Activated naive CD8-positive, alpha-beta T cell treated with anti-CD3 and anti-CD28 coated beads for 36 hours (primary cell): ENCODE measurements around the gene PLA2G2A. TPM values are rescaled to one million over a fixed set of nuclear protein-coding genes. Genes with fewer than 3 reads are reported as not detected.

Experiments
- total RNA-seq, 2 experiments: library from RNA; stranded (reverse); gene quantifications; one replicate each; pipeline ENCODE4 v1.2.3, GENCODE V29; 2021

Gene PLA2G2A
- total RNA-seq, 2 experiments from 2014 or later: not detected

Other genes starting within 250 kb of the PLA2G2A start
- gene TMCO4, start 179.7 kb downstream of the PLA2G2A start, total RNA-seq: 10 to 100 TPM; 12.5 to 13.9 TPM
- not detected for gene RNF186, start 164.3 kb downstream of the PLA2G2A start, total RNA-seq
- 1 to 10 TPM; 6.2 to 7.3 TPM for gene OTUD3, start 97.2 kb downstream of the PLA2G2A start, total RNA-seq
- not detected for gene PLA2G2E, start 56.0 kb downstream of the PLA2G2A start, total RNA-seq
- gene PLA2G5, start 90.6 kb upstream of the PLA2G2A start, total RNA-seq: not detected
- not detected for gene PLA2G2D, start 139.9 kb upstream of the PLA2G2A start, total RNA-seq
- not detected for gene PLA2G2F, start 159.7 kb upstream of the PLA2G2A start, total RNA-seq
- 1 to 10 TPM; 1.1 to 1.2 TPM for gene UBXN10, start 206.5 kb upstream of the PLA2G2A start, total RNA-seq
- gene PLA2G2C, start 206.9 kb upstream of the PLA2G2A start, total RNA-seq: not detected